Upper lobe of right lung (tissue), 1 donor: ENCODE data around the gene MAML2. TPM values are rescaled to one million over a fixed set of nuclear protein-coding genes. Genes with fewer than 3 reads are reported as not detected.
A peak's percentile ranks its signal among the peaks of the same experiment; 100 is the strongest.

ENCODE experiments used
- ATAC-seq: fragments of 200-7000 bp; cut with Tn5 transposase; one replicate; pipeline ENCODE4 v1.9.1; 2020; ENCODE audit warnings: mild to moderate bottlenecking, moderate library complexity
- DNase-seq: peaks from one replicate; pipeline ENCODE4 v3.0.0-alpha.2; 2020
- H3K27ac ChIP-seq: fragments of 200-600 bp; one replicate; pipeline ENCODE4 v1.8.0; 2022
- H3K27me3 ChIP-seq: fragments of 200-600 bp; one replicate; pipeline ENCODE4 v1.8.0; 2022; ENCODE audit warnings: mild to moderate bottlenecking
- H3K36me3 ChIP-seq: fragments of 200-600 bp; one replicate; pipeline ENCODE4 v1.8.0; 2022
- H3K4me1 ChIP-seq: fragments of 200-600 bp; one replicate; pipeline ENCODE4 v1.8.0; 2022
- H3K4me3 ChIP-seq: fragments of 200-600 bp; one replicate; pipeline ENCODE4 v1.8.0; 2022; ENCODE audit warnings: mild to moderate bottlenecking
- H3K9me3 ChIP-seq: fragments of 200-600 bp; one replicate; pipeline ENCODE4 v1.8.0; 2022
- intact Hi-C: fragments of 100-400 bp; cut with DNase I; formaldehyde crosslinking; loops from one replicate; pipeline ENCODE4 v1.11.0; 2022
- total RNA-seq: library from RNA; stranded (reverse); fragmentation: NEBNext Ultra II Directional; extraction: Animal tissue kit (Norgen Biotek cat#: 25700); gene quantifications from one replicate; pipeline ENCODE4 v1.2.1, GENCODE V29; 2021
- TF ChIP-seq, protein P1 (sequence below): fragments of 200-600 bp; IDR thresholded peaks from one replicate; pipeline ENCODE4 v1.8.0; 2022; ENCODE audit warnings: antibody characterized with exemption
- donor health status: DM: no; HTN: yes; CAD: no; lungs with severe emphysema.

Gene MAML2
- total RNA-seq, 1 donor from 2014 or later = 27.5 TPM

DNA sequence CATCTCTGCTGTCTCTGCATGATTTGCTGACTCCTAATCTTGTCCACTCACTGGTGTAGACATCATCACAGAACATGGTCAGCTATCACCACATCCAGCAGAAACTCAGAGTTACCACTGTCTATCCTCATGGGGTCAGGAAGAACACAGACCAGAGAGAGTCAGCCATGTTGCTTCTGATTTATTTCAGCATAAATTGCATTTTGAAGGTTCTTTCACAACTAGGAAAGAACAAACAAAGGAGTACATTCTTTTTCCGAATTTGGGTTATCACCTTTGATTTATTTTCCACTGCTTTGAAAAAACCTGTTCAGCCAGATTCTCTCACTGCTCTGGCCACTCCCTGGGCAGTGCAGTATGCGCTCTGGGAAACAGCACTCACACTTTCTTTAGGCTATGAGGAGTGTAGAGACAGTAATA lies 247.1 kb downstream of the MAML2 start:
- peak; percentile 83 for ATAC-seq
- intact Hi-C loops = no loop called here
- Histone ChIP-seq H3K36me3 (peaks cover 8% of the 10 kb centered on the region), H3K27ac (peak overlapping the region; percentile 52), H3K4me3 (no peak overlapping the region), H3K4me1 (peaks cover 25% of the 10 kb centered on the region), H3K27me3 (no peaks in the 10 kb centered on the region), H3K9me3 (no peaks in the 10 kb centered on the region)
- no peak for DNase-seq
- TF ChIP-seq, protein P1, sequence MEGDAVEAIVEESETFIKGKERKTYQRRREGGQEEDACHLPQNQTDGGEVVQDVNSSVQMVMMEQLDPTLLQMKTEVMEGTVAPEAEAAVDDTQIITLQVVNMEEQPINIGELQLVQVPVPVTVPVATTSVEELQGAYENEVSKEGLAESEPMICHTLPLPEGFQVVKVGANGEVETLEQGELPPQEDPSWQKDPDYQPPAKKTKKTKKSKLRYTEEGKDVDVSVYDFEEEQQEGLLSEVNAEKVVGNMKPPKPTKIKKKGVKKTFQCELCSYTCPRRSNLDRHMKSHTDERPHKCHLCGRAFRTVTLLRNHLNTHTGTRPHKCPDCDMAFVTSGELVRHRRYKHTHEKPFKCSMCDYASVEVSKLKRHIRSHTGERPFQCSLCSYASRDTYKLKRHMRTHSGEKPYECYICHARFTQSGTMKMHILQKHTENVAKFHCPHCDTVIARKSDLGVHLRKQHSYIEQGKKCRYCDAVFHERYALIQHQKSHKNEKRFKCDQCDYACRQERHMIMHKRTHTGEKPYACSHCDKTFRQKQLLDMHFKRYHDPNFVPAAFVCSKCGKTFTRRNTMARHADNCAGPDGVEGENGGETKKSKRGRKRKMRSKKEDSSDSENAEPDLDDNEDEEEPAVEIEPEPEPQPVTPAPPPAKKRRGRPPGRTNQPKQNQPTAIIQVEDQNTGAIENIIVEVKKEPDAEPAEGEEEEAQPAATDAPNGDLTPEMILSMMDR = no peak

DNA sequence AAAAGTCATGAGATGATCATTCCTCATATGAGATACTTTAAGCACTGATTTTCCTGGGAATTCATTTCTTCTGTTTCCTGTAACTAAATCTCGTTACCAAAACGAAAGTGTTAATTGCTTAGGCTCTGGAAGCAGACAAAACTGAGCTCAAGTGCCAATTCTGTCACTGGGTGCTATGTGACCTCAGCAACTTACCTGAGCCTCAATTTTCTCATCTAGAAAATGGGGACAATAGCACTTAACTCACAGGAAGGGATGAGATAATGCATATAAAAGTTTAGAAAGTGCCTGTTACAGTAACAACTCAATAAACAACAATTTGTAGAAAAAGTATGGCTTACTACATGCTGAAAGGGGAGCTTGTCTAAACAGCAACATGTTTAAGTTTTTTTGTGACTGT lies 248.8 kb downstream of the MAML2 start:
- intact Hi-C loops = no loop called here
- H3K27ac ChIP-seq = no peak overlapping the region

DNA sequence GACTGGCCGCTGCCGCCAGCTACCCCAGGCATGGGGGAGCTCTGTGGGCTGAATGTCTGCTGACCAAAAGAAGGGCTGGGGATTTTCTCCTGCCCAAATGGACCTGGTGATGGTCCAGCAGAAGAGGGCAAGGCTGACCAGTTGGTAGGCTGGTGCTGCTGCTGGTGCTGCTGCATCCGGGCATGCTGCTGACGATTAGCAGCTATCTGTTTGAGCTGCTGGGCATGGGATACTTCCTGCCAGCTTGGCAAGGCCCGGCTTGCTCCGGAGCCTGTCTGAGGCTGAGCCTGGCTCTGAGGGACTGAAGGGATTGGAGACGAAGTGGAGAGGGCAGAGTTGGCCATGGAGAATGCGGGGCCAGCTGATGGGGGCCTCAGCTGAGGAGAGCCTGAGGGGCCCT lies 250.5 kb downstream of the MAML2 start:
- no peak for DNase-seq
- H3K36me3 ChIP-seq = peaks cover 8% of the 10 kb centered on the region
- H3K27ac ChIP-seq = no peak overlapping the region
- ATAC-seq = no peak
- no peak overlapping the region for H3K4me3 ChIP-seq
- intact Hi-C loops = no loop called here
- no peaks in the 10 kb centered on the region for H3K27me3 ChIP-seq
- TF ChIP-seq, protein P1 = no peak
- H3K9me3 ChIP-seq = no peaks in the 10 kb centered on the region
- peaks cover 11% of the 10 kb centered on the region for H3K4me1 ChIP-seq

More for the DNA sequence above, 248.8 kb downstream of the MAML2 start:
- no peaks in the 10 kb centered on the region for H3K27me3 ChIP-seq
- no peaks in the 10 kb centered on the region for H3K9me3 ChIP-seq
- H3K4me1 ChIP-seq = peaks cover 25% of the 10 kb centered on the region
- DNase-seq (no peak), ATAC-seq (no peak)
- H3K4me3 ChIP-seq = no peak overlapping the region
- H3K36me3 ChIP-seq = peaks cover 8% of the 10 kb centered on the region
- TF ChIP-seq, protein P1 = no peak

DNA sequence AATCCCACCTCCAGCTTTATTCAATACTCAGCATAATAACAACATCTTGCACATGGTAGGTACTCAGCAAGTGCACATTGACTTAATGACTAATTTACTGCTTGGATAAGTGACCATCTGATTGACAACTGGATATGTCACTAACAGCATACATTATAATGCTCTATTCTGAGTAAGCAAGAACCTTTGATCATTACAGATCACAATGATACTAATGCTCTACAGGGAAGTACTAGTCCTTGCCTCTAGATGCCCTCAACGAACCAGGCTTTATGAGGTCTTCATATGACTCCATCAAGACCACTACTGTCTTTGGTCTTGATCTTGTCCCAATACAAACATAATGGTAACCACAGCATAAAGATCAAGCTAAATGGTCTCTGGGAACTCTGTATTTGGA lies 251.5 kb downstream of the MAML2 start:
- peaks cover 8% of the 10 kb centered on the region for H3K36me3 ChIP-seq
- TF ChIP-seq, protein P1 = peak; percentile 19
- ATAC-seq (no peak), DNase-seq (no peak)
- H3K4me1 ChIP-seq = peaks cover 6% of the 10 kb centered on the region
- intact Hi-C loops = no loop called here
- H3K9me3 ChIP-seq = no peaks in the 10 kb centered on the region
- H3K27ac ChIP-seq = no peak overlapping the region
- H3K4me3 ChIP-seq = no peak overlapping the region
- H3K27me3 ChIP-seq = no peaks in the 10 kb centered on the region

DNA sequence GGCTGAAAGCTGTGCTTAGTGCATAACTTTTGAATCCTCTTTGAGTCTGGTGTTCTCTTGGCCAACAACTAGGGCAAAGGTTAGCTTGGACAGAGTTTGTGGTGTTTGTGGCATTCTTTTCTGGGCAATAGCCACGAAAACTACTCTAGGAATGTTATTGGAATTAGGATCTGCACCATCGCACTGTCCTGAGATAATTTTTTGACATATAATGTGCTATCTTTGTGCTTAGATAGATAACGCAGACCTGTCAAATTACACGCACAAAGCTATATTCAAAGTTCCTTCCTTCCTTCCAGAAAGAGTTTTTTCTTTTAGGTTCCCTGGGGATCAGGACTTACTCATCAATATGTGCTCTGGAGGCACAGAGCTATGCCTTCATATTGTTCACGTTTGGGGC lies 252.3 kb downstream of the MAML2 start:
- H3K4me1 ChIP-seq = peaks cover 3% of the 10 kb centered on the region
- H3K27me3 ChIP-seq = no peaks in the 10 kb centered on the region
- H3K9me3 ChIP-seq = no peaks in the 10 kb centered on the region
- ATAC-seq (no peak), DNase-seq (no peak)
- peaks cover 8% of the 10 kb centered on the region for H3K36me3 ChIP-seq
- TF ChIP-seq, protein P1 = no peak
- intact Hi-C loops = no loop called here
- H3K27ac ChIP-seq = no peak overlapping the region
- no peak overlapping the region for H3K4me3 ChIP-seq

DNA sequence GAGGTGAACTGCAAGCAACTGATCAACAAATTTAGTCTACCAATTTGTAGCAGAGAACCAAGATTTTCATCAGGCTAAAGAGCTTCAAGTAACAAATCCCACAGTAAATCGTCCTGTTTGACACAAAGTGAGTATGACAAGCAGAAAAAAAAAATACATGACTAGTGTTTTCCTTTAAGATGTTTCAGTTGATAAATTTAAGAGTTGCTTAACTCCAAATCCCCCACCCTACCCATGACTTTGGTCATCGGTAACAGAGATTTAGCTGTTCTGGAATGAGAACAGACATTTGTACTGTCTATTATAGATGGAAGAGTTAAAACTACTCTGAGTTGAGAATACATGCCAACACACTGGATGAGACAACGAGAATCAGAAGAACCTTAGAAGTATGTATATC lies 254.1 kb downstream of the MAML2 start:
- no peak for ATAC-seq
- no peak overlapping the region for H3K27ac ChIP-seq
- TF ChIP-seq, protein P1 = no peak

More for the DNA sequence above, 254.1 kb downstream of the MAML2 start:
- DNase-seq = no peak
- no peaks in the 10 kb centered on the region for H3K4me1 ChIP-seq
- no peak overlapping the region for H3K4me3 ChIP-seq
- intact Hi-C loops = no loop called here
- H3K27me3 ChIP-seq = no peaks in the 10 kb centered on the region
- peaks cover 8% of the 10 kb centered on the region for H3K36me3 ChIP-seq
- H3K9me3 ChIP-seq = no peaks in the 10 kb centered on the region
